DOHH2 (cell line): ENCODE data around the gene LYRM2.

Source experiments
- H3F3A ChIP-seq: fragments of 200-600 bp; sonication (generic), shearing (Covaris generic); 2 replicates; pipeline ENCODE4 v1.6.0; 2016; ENCODE audit warnings: antibody characterized with exemption, mild to moderate bottlenecking; ENCODE audit not compliant: control insufficient read depth, insufficient read depth
- H3K27ac ChIP-seq: fragments of 200-600 bp; sonication (generic); 2 replicates; pipeline ENCODE4 v1.5.1; 2014; ENCODE audit warnings: low read depth, mild to moderate bottlenecking, low read length, moderate library complexity
- H3K27me3 ChIP-seq: fragments of 200-600 bp; sonication (generic); 2 replicates; pipeline ENCODE4 v1.6.1; 2014; ENCODE audit warnings: mild to moderate bottlenecking, low read length, mixed read lengths; ENCODE audit not compliant: control insufficient read depth
- H3K36me3 ChIP-seq: fragments of 200-600 bp; sonication (generic); 2 replicates; pipeline ENCODE4 v1.6.1; 2014; ENCODE audit warnings: mild to moderate bottlenecking, low read length, moderate library complexity, mixed read lengths; ENCODE audit not compliant: control insufficient read depth
- H3K4me1 ChIP-seq: fragments of 200-600 bp; sonication (generic); 2 replicates; pipeline ENCODE4 v1.6.1; 2014; ENCODE audit warnings: mild to moderate bottlenecking, low read length, mixed read lengths; ENCODE audit not compliant: control insufficient read depth
- H3K4me2 ChIP-seq: fragments of 200-600 bp; sonication (generic); 2 replicates; pipeline ENCODE4 v1.6.0; 2014; ENCODE audit warnings: mild to moderate bottlenecking, low read length, moderate library complexity
- H3K4me3 ChIP-seq: fragments of 200-600 bp; sonication (generic); 2 replicates; pipeline ENCODE4 v1.5.1; 2014; ENCODE audit warnings: mild to moderate bottlenecking, low read length, mixed read lengths
- H3K79me2 ChIP-seq: fragments of 200-600 bp; sonication (generic); 2 replicates; pipeline ENCODE4 v1.6.1; 2014; ENCODE audit warnings: mild to moderate bottlenecking, low read length, mixed read lengths; ENCODE audit not compliant: control insufficient read depth
- H3K9me2 ChIP-seq: fragments of 200-600 bp; sonication (generic); replicated peaks from 2 replicates; pipeline ENCODE4 v1.6.1; 2014; ENCODE audit warnings: mild to moderate bottlenecking, low read length, mixed read lengths; ENCODE audit not compliant: control insufficient read depth
- H3K9me3 ChIP-seq: fragments of 200-600 bp; sonication (generic); 2 replicates; pipeline ENCODE4 v1.6.1; 2014; ENCODE audit warnings: antibody characterized with exemption, low read length, mixed read lengths; ENCODE audit not compliant: control insufficient read depth, insufficient read depth
- H4K20me1 ChIP-seq: fragments of 200-600 bp; sonication (generic); 2 replicates; pipeline ENCODE4 v1.6.0; 2014; ENCODE audit warnings: low read depth, mild to moderate bottlenecking, antibody characterized with exemption, low read length, moderate library complexity; ENCODE audit not compliant: control insufficient read depth, insufficient read depth
- CTCF ChIP-seq: fragments of 200-600 bp; sonication (generic); IDR thresholded peaks from one replicate; pipeline ENCODE4 v1.5.1; 2014; ENCODE audit warnings: antibody characterized with exemption, mild to moderate bottlenecking, low read depth, low read length; ENCODE audit not compliant: poor library complexity, severe bottlenecking
- EZH2phosphoT487 ChIP-seq: fragments of 200-600 bp; sonication (generic); IDR thresholded peaks from 2 replicates; pipeline ENCODE4 v1.6.1; 2017; ENCODE audit warnings: borderline replicate concordance, mild to moderate bottlenecking, antibody characterized with exemption, low read length, moderate library complexity, mixed read lengths

Gene LYRM2

DNA sequence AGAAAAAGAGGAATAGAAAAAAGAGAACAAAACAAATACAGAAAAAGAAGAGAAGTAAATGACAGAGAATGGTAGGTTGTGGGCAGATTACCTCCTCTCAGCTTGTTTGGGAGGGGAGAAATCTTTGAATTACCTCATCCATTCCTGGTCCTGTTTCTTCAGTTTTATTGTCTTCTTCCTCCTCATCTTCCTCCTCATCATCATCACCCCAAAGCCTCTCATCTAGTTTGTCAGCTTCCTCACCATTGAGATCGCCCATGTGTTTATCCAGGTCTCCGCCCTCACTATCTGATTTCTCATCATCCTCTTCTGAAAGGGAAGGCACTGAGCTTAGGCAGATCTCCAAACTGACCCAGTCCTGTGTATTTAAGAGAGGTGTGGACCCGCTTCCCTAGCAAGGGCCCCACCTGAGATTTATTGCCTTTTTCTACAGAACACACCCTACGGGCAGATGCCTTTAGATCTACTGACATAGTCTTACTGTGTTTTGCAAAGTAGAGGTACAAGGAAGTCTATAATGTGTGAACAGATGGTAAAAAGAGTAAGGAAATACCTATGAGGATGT lies 24.2 kb upstream of the LYRM2 start:
- Histone ChIP-seq H3K4me1 (no peaks in the 10 kb centered on the region), H3K9me3 (no peaks in the 10 kb centered on the region), H4K20me1 (no peaks in the 10 kb centered on the region), H3K27me3 (no peaks in the 10 kb centered on the region), H3K4me3 (no peak overlapping the region), H3K4me2 (no peak overlapping the region), H3F3A (no peaks in the 10 kb centered on the region), H3K79me2 (no peaks in the 10 kb centered on the region), H3K36me3 (peaks cover 85% of the 10 kb centered on the region), H3K9me2 (no peaks in the 10 kb centered on the region), H3K27ac (no peak overlapping the region)
- TF ChIP-seq CTCF: no peak
- no peak for TF ChIP-seq EZH2phosphoT487

DNA sequence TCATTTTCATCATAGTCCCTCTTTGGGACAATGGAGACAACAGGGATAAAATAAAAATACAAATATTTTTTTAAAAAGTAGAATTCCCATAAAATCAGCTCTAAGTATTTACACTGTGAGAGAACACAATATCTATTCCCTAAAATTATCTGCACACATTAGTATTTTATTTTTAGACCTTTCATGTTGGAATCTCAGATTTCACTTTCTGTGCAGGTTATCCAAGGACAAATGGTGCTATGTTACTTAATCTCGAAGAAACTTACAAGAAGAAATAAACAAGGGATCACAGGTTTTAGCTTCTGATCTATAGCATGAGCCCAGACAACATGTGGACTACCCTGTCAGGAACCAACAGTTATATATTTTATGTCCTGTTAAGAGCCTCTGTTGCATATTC lies 23.0 kb upstream of the LYRM2 start:
- Histone ChIP-seq H3K36me3 (peaks cover 85% of the 10 kb centered on the region), H3F3A (no peaks in the 10 kb centered on the region), H3K9me2 (no peaks in the 10 kb centered on the region), H3K4me3 (no peak overlapping the region), H3K27ac (no peak overlapping the region), H3K27me3 (no peaks in the 10 kb centered on the region), H3K9me3 (no peaks in the 10 kb centered on the region), H3K4me2 (no peak overlapping the region), H4K20me1 (no peaks in the 10 kb centered on the region), H3K4me1 (no peaks in the 10 kb centered on the region), H3K79me2 (no peaks in the 10 kb centered on the region)
- TF ChIP-seq EZH2phosphoT487 (no peak), CTCF (no peak)

GRCh38 chr6:89660981-89661380 lies 22.4 kb upstream of the LYRM2 start:
- Histone ChIP-seq H3K9me2 (no peaks in the 10 kb centered on the region), H3K79me2 (no peaks in the 10 kb centered on the region), H3K36me3 (peaks cover 85% of the 10 kb centered on the region), H3K27me3 (no peaks in the 10 kb centered on the region), H3K4me3 (no peak overlapping the region), H4K20me1 (no peaks in the 10 kb centered on the region), H3K9me3 (no peaks in the 10 kb centered on the region), H3F3A (no peaks in the 10 kb centered on the region), H3K4me1 (no peaks in the 10 kb centered on the region), H3K27ac (no peak overlapping the region), H3K4me2 (no peak overlapping the region)
- no peak for TF ChIP-seq CTCF
- no peak for TF ChIP-seq EZH2phosphoT487
